Esophagus muscularis mucosa (tissue), 4 donors: ENCODE results near the gene SIPA1L2. TPM values are rescaled to one million over a fixed set of nuclear protein-coding genes. Genes with fewer than 3 reads are reported as not detected.

Experiments used
- DNase-seq: peaks from one replicate; pipeline ENCODE4 v3.0.0-alpha.2; 2017; ENCODE audit errors: extremely low spot score
- H3K27ac ChIP-seq, 4 donors: fragments of 200-600 bp; sonication (generic); replicated peaks in 1 of 4; 1 replicate in 3 of 4; 2 replicates in 1 of 4; pipeline ENCODE4 v1.5.1; 2016 to 2019; ENCODE audit warnings: mild to moderate bottlenecking in 1 of 4
- H3K27me3 ChIP-seq, 4 donors: fragments of 200-600 bp; sonication (generic); one replicate each; pipeline versions ENCODE4 v1.5.1 to v1.6.0; 2016 to 2019
- H3K36me3 ChIP-seq, 4 donors: fragments of 200-600 bp; sonication (generic); one replicate each; pipeline ENCODE4 v1.5.1; 2016 to 2019
- H3K4me1 ChIP-seq, 4 donors: fragments of 200-600 bp; sonication (generic); one replicate each; pipeline ENCODE4 v1.5.1; 2016 to 2019
- H3K4me3 ChIP-seq, 4 donors: fragments of 200-600 bp; sonication (generic); 1 replicate in 2 of 4; 2 replicates in 2 of 4; pipeline ENCODE4 v1.5.1; 2016 to 2019; ENCODE audit warnings: mild to moderate bottlenecking in 4 of 4, moderate library complexity in 1 of 4
- H3K9me3 ChIP-seq, 4 donors: fragments of 200-600 bp; sonication (generic); 1 replicate in 3 of 4; 2 replicates in 1 of 4; pipeline ENCODE4 v1.5.1; 2016 to 2019
- CTCF ChIP-seq, 3 experiments: fragments of 200-600 bp in 2 of 3; fragments of 450-650 bp in 1 of 3; sonication (generic) in 2 of 3; IDR thresholded peaks; one replicate each; pipeline ENCODE4 v1.5.1; 2017 to 2019; ENCODE audit warnings: antibody characterized with exemption in 3 of 3, mild to moderate bottlenecking in 2 of 3, moderate library complexity in 1 of 3
- EP300 ChIP-seq: sonication (generic); formaldehyde crosslinking; IDR thresholded peaks from one replicate; pipeline ENCODE4 v1.6.1; 2017; ENCODE audit warnings: antibody characterized with exemption
- POLR2A ChIP-seq: fragments of 450-650 bp; IDR thresholded peaks from one replicate; pipeline ENCODE4 v1.6.1; 2017; ENCODE audit warnings: antibody characterized with exemption, moderate library complexity, mild to moderate bottlenecking, low read depth
- POLR2AphosphoS5 ChIP-seq, 2 donors: sonication (generic); formaldehyde crosslinking; IDR thresholded peaks; one replicate each; pipeline ENCODE4 v1.6.1; 2017; ENCODE audit warnings: antibody characterized with exemption in 2 of 2
- WGBS: methylation state at CpG from one replicate; pipeline ENCODE4 v1.1.5; 2018; 5-methylcytosine and 5-hydroxymethylcytosine counted together
- intact Hi-C: fragments of 100-400 bp; cut with DNase I; formaldehyde crosslinking; loops from one replicate; pipeline ENCODE4 v1.15.1; 2023
- total RNA-seq, 4 donors: library from RNA; depleted of rRNA; stranded (reverse); fragments of >200 nt; gene quantifications; one replicate each; pipeline versions ENCODE4 v1.1.0 to v1.2.1, GENCODE V29; 2016

SIPA1L2 gene
- total RNA-seq, 4 donors from 2014 or later = 37.4 to 59.0 (median 43.0) TPM

- DNase-seq = no peak
- H3K4me3 ChIP-seq = no peak overlapping the region
- peaks cover 44 to 59% (median 49%) of the 10 kb centered on the region in 4 donors for H3K4me1 ChIP-seq
- H3K9me3 ChIP-seq = no peaks in the 10 kb centered on the region
- intact Hi-C loops = no loop called here
- 68% methylated on average over 10 of the region's 11 CpGs for WGBS
- no peak for TF ChIP-seq POLR2AphosphoS5 (IDR thresholded peaks at IDR 0.05)
- no peak for TF ChIP-seq EP300
- peaks cover 0 to 2% (median 0%) of the 10 kb centered on the region in 4 donors for H3K36me3 ChIP-seq
- no peak overlapping the region for H3K27ac ChIP-seq
- H3K27me3 ChIP-seq = no peaks in the 10 kb centered on the region
These were observed 30.5 kb downstream of the SIPA1L2 start for GRCh38 chr1:232599178-232600041.

GRCh38 chr1:232598837-232599177 is 31.1 kb downstream of the SIPA1L2 start:
- H3K27me3 ChIP-seq = no peaks in the 10 kb centered on the region
- H3K9me3 ChIP-seq = no peaks in the 10 kb centered on the region
- DNase-seq = no peak
- no peak overlapping the region for H3K27ac ChIP-seq
- 91% methylated on average over 4 of the region's 4 CpGs for WGBS
- H3K4me1 ChIP-seq = peaks cover 50 to 63% (median 55%) of the 10 kb centered on the region in 4 donors
- H3K4me3 ChIP-seq = no peak overlapping the region
- no peaks in the 10 kb centered on the region for H3K36me3 ChIP-seq
- intact Hi-C loops = no loop called here
- TF ChIP-seq CTCF (IDR thresholded peaks at IDR 0.05) = no peak
- TF ChIP-seq POLR2AphosphoS5 (IDR thresholded peaks at IDR 0.05) = no peak
- no peak for TF ChIP-seq POLR2A
- TF ChIP-seq EP300 = no peak

- Histone ChIP-seq H3K27me3 (no peaks in the 10 kb centered on the region), H3K27ac (no peak overlapping the region), H3K4me3 (no peak overlapping the region), H3K9me3 (no peaks in the 10 kb centered on the region), H3K36me3 (no peaks in the 10 kb centered on the region), H3K4me1 (peaks cover 54 to 69% (median 62%) of the 10 kb centered on the region in 4 donors)
- 94% methylated on average over 3 of the region's 3 CpGs for WGBS
- DNase-seq = no peak
- intact Hi-C loops = no loop called here
- TF ChIP-seq EP300 = no peak
- no peak for TF ChIP-seq POLR2AphosphoS5 (IDR thresholded peaks at IDR 0.05)
- TF ChIP-seq POLR2A = no peak
- no peak for TF ChIP-seq CTCF (IDR thresholded peaks at IDR 0.05)
These were observed 31.8 kb downstream of the SIPA1L2 start for GRCh38 chr1:232598133-232598532.

GRCh38 chr1:232597721-232598120 is 32.2 kb downstream of the SIPA1L2 start:
- H3K36me3 ChIP-seq = no peaks in the 10 kb centered on the region
- 87% methylated on average over 2 of the region's 2 CpGs for WGBS
- no peaks in the 10 kb centered on the region for H3K9me3 ChIP-seq
- H3K4me3 ChIP-seq = no peak overlapping the region
- DNase-seq = no peak
- TF ChIP-seq POLR2A (no peak), EP300 (no peak), CTCF (IDR thresholded peaks at IDR 0.05) (no peak), POLR2AphosphoS5 (IDR thresholded peaks at IDR 0.05) (no peak)
- H3K27me3 ChIP-seq = no peaks in the 10 kb centered on the region
- H3K27ac ChIP-seq = no peak overlapping the region
- intact Hi-C loops = no loop called here
- peaks cover 54 to 73% (median 62%) of the 10 kb centered on the region in 4 donors for H3K4me1 ChIP-seq

GRCh38 chr1:232596666-232597303 is 33.1 kb downstream of the SIPA1L2 start:
- intact Hi-C loops = no loop called here
- WGBS = 59% methylated on average over 8 of the region's 8 CpGs
- TF ChIP-seq POLR2A (no peak), EP300 (no peak), CTCF (IDR thresholded peaks at IDR 0.05) (no peak), POLR2AphosphoS5 (IDR thresholded peaks at IDR 0.05) (no peak)
- Histone ChIP-seq H3K27me3 (no peaks in the 10 kb centered on the region), H3K9me3 (no peaks in the 10 kb centered on the region), H3K36me3 (no peaks in the 10 kb centered on the region), H3K4me1 (peaks cover 55 to 74% (median 62%) of the 10 kb centered on the region in 4 donors), H3K4me3 (no peak overlapping the region), H3K27ac (peak overlapping the region in 1 of 4 donors; percentile 32)
- no peak for DNase-seq
